PFSK-1 (cell line): Measurements from ENCODE around the gene SCN2A.

Source experiments
- FOXP2 ChIP-seq: optimal IDR thresholded peaks from 2 replicates; pipeline ENCODE3; 2011; ENCODE audit warnings: borderline replicate concordance, control low read depth, inconsistent platforms; ENCODE audit not compliant: insufficient read depth; ENCODE audit errors: extremely low read length, extremely low read depth
- POLR2AphosphoS5 ChIP-seq: IDR thresholded peaks from 2 replicates; pipeline ENCODE4 v1.6.1; 2012; ENCODE audit warnings: low read depth, mild to moderate bottlenecking, control low read depth, low read length, moderate library complexity
- SIN3A ChIP-seq: IDR thresholded peaks from 2 replicates; pipeline ENCODE4 v1.6.1; 2012; ENCODE audit warnings: mild to moderate bottlenecking, low read length, moderate library complexity, borderline replicate concordance; ENCODE audit not compliant: insufficient read depth
- TAF1 ChIP-seq: IDR thresholded peaks from 2 replicates; pipeline ENCODE4 v1.6.1; 2012; ENCODE audit warnings: low read length, control low read depth, borderline replicate concordance; ENCODE audit not compliant: insufficient read depth
- TF ChIP-seq, protein P1 (sequence below), 2 experiments: IDR thresholded peaks; 2 replicates each; pipeline versions ENCODE4 v1.6.1 to v1.8.0; 2011 to 2012; ENCODE audit warnings: low read depth in 2 of 2, low read length in 2 of 2, control low read depth in 1 of 2, inconsistent platforms in 1 of 2, mild to moderate bottlenecking in 1 of 2, moderate library complexity in 1 of 2; ENCODE audit not compliant: insufficient read depth in 1 of 2

DNA sequence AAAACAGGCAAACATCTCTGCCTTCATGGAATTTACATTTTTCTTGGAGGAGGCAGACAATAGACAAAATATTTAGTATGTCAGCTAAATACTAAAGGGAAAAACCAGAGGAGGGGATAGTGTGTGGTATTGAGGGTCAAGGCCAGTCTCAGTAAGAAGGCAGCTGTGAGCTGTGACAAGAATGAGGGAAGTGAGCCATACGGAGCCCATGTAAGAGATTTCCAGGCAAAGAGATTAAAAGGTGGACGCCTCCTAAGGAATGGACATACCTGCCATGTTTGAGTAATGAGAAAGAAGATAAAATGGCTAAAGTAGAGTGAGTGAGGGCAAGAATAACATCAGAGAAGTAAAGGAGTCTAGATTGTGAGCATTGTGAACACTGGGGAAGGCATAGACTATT lies 2.2 kb upstream of the SCN2A start:
- TF ChIP-seq TAF1 (no peak), POLR2AphosphoS5 (no peak), FOXP2 (no peak), SIN3A (no peak)
- TF ChIP-seq, protein P1, sequence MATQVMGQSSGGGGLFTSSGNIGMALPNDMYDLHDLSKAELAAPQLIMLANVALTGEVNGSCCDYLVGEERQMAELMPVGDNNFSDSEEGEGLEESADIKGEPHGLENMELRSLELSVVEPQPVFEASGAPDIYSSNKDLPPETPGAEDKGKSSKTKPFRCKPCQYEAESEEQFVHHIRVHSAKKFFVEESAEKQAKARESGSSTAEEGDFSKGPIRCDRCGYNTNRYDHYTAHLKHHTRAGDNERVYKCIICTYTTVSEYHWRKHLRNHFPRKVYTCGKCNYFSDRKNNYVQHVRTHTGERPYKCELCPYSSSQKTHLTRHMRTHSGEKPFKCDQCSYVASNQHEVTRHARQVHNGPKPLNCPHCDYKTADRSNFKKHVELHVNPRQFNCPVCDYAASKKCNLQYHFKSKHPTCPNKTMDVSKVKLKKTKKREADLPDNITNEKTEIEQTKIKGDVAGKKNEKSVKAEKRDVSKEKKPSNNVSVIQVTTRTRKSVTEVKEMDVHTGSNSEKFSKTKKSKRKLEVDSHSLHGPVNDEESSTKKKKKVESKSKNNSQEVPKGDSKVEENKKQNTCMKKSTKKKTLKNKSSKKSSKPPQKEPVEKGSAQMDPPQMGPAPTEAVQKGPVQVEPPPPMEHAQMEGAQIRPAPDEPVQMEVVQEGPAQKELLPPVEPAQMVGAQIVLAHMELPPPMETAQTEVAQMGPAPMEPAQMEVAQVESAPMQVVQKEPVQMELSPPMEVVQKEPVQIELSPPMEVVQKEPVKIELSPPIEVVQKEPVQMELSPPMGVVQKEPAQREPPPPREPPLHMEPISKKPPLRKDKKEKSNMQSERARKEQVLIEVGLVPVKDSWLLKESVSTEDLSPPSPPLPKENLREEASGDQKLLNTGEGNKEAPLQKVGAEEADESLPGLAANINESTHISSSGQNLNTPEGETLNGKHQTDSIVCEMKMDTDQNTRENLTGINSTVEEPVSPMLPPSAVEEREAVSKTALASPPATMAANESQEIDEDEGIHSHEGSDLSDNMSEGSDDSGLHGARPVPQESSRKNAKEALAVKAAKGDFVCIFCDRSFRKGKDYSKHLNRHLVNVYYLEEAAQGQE (IDR thresholded peaks at IDR 0.05; ENCODE audit: insufficient read depth in 1 of 2, low read depth in 2 of 2, low read length in 2 of 2): no peak
